ENCODE measurements around the gene ADCY5. TPM values are rescaled to one million over a fixed set of nuclear protein-coding genes. Genes with fewer than 3 reads are reported as not detected.

The ADCY5 gene
- polyA plus RNA-seq, 4 donors: 0.67 to 6.9 (median 5.0) TPM

- Histone ChIP-seq H3K4me3 (ENCODE audit: low read depth in 1 of 3, low read length in 3 of 3) (no peak overlapping the region), H3K27ac (ENCODE audit: low read depth in 1 of 3, low read length in 2 of 3) (no peak overlapping the region), H3K27me3 (ENCODE audit: control insufficient read depth in 3 of 3, insufficient read depth in 3 of 3, low read length in 3 of 3) (no peaks in the 10 kb centered on the region), H3K4me1 (ENCODE audit: control insufficient read depth in 3 of 3, insufficient read depth in 2 of 3, low read depth in 1 of 3, low read length in 2 of 3) (no peaks in the 10 kb centered on the region), H3K36me3 (ENCODE audit: control insufficient read depth in 3 of 3, insufficient read depth in 2 of 3, low read depth in 1 of 3, low read length in 3 of 3) (no peaks in the 10 kb centered on the region), H3K9me3 (ENCODE audit: control insufficient read depth in 2 of 2, insufficient read depth in 1 of 2, low read depth in 1 of 2, low read length in 1 of 2) (no peaks in the 10 kb centered on the region)
- DNase-seq: no peak
- 87 to 89% (median 89%) methylated on average over 6 of the region's 6 CpGs for WGBS, 3 donors
- FAIRE-seq: no peak
Measured at GRCh38 chr3:123483146-123483545, 34.3 kb upstream of the ADCY5 start.

- Histone ChIP-seq H3K36me3 (ENCODE audit: control insufficient read depth in 3 of 3, insufficient read depth in 2 of 3, low read depth in 1 of 3, low read length in 3 of 3) (no peaks in the 10 kb centered on the region), H3K27ac (ENCODE audit: low read depth in 1 of 3, low read length in 2 of 3) (no peak overlapping the region), H3K27me3 (ENCODE audit: control insufficient read depth in 3 of 3, insufficient read depth in 3 of 3, low read length in 3 of 3) (no peaks in the 10 kb centered on the region), H3K9me3 (ENCODE audit: control insufficient read depth in 2 of 2, insufficient read depth in 1 of 2, low read depth in 1 of 2, low read length in 1 of 2) (no peaks in the 10 kb centered on the region), H3K4me1 (ENCODE audit: control insufficient read depth in 3 of 3, insufficient read depth in 2 of 3, low read depth in 1 of 3, low read length in 2 of 3) (peaks cover 0 to 1% (median 0%) of the 10 kb centered on the region in 3 donors), H3K4me3 (ENCODE audit: low read depth in 1 of 3, low read length in 3 of 3) (no peak overlapping the region)
- DNase-seq (no peak), FAIRE-seq (no peak)
- WGBS, 3 donors: 87 to 91% (median 89%) methylated on average over 12 of the region's 12 CpGs
Measured at GRCh38 chr3:123481722-123482457, 33.0 kb upstream of the ADCY5 start.

GRCh38 chr3:123481071-123481470 is 32.2 kb upstream of the ADCY5 start:
- DNase-seq: no peak
- WGBS, 3 donors: 86 to 95% (median 88%) methylated on average over 7 of the region's 7 CpGs
- FAIRE-seq: no peak
- Histone ChIP-seq H3K9me3 (ENCODE audit: control insufficient read depth in 2 of 2, insufficient read depth in 1 of 2, low read depth in 1 of 2, low read length in 1 of 2) (no peaks in the 10 kb centered on the region), H3K4me1 (ENCODE audit: control insufficient read depth in 3 of 3, insufficient read depth in 2 of 3, low read depth in 1 of 3, low read length in 2 of 3) (peaks cover 0 to 4% (median 0%) of the 10 kb centered on the region in 3 donors), H3K4me3 (ENCODE audit: low read depth in 1 of 3, low read length in 3 of 3) (no peak overlapping the region), H3K27ac (ENCODE audit: low read depth in 1 of 3, low read length in 2 of 3) (no peak overlapping the region), H3K36me3 (ENCODE audit: control insufficient read depth in 3 of 3, insufficient read depth in 2 of 3, low read depth in 1 of 3, low read length in 3 of 3) (no peaks in the 10 kb centered on the region), H3K27me3 (ENCODE audit: control insufficient read depth in 3 of 3, insufficient read depth in 3 of 3, low read length in 3 of 3) (no peaks in the 10 kb centered on the region)

- Histone ChIP-seq H3K9me3 (ENCODE audit: control insufficient read depth in 2 of 2, insufficient read depth in 1 of 2, low read depth in 1 of 2, low read length in 1 of 2) (no peaks in the 10 kb centered on the region), H3K4me3 (ENCODE audit: low read depth in 1 of 3, low read length in 3 of 3) (no peak overlapping the region), H3K4me1 (ENCODE audit: control insufficient read depth in 3 of 3, insufficient read depth in 2 of 3, low read depth in 1 of 3, low read length in 2 of 3) (peaks cover 0 to 4% (median 0%) of the 10 kb centered on the region in 3 donors), H3K36me3 (ENCODE audit: control insufficient read depth in 3 of 3, insufficient read depth in 2 of 3, low read depth in 1 of 3, low read length in 3 of 3) (no peaks in the 10 kb centered on the region), H3K27me3 (ENCODE audit: control insufficient read depth in 3 of 3, insufficient read depth in 3 of 3, low read length in 3 of 3) (no peaks in the 10 kb centered on the region), H3K27ac (ENCODE audit: low read depth in 1 of 3, low read length in 2 of 3) (no peak overlapping the region)
- 68 to 83% (median 68%) methylated on average over 4 of the region's 4 CpGs for WGBS, 3 donors
- no peak for FAIRE-seq
- no peak for DNase-seq
Measured at GRCh38 chr3:123480428-123480827, 31.5 kb upstream of the ADCY5 start.

- no peaks in the 10 kb centered on the region for H3K36me3 ChIP-seq (ENCODE audit: control insufficient read depth in 3 of 3, insufficient read depth in 2 of 3, low read depth in 1 of 3, low read length in 3 of 3)
- WGBS, 3 donors: 91 to 94% (median 92%) methylated on average over 10 of the region's 10 CpGs
- no peak overlapping the region for H3K4me3 ChIP-seq (ENCODE audit: low read depth in 1 of 3, low read length in 3 of 3)
- H3K9me3 ChIP-seq (ENCODE audit: control insufficient read depth in 2 of 2, insufficient read depth in 1 of 2, low read depth in 1 of 2, low read length in 1 of 2): no peaks in the 10 kb centered on the region
- DNase-seq (no peak), FAIRE-seq (no peak)
- no peaks in the 10 kb centered on the region for H3K27me3 ChIP-seq (ENCODE audit: control insufficient read depth in 3 of 3, insufficient read depth in 3 of 3, low read length in 3 of 3)
- H3K4me1 ChIP-seq (ENCODE audit: control insufficient read depth in 3 of 3, insufficient read depth in 2 of 3, low read depth in 1 of 3, low read length in 2 of 3): peaks cover 0 to 4% (median 0%) of the 10 kb centered on the region in 3 donors
- no peak overlapping the region for H3K27ac ChIP-seq (ENCODE audit: low read depth in 1 of 3, low read length in 2 of 3)
Measured at GRCh38 chr3:123479891-123480290, 31.0 kb upstream of the ADCY5 start.

- FAIRE-seq (no peak), DNase-seq (no peak)
- H3K36me3 ChIP-seq (ENCODE audit: control insufficient read depth in 3 of 3, insufficient read depth in 2 of 3, low read depth in 1 of 3, low read length in 3 of 3): no peaks in the 10 kb centered on the region
- H3K4me3 ChIP-seq (ENCODE audit: low read depth in 1 of 3, low read length in 3 of 3): no peak overlapping the region
- WGBS, 3 donors: 42 to 47% (median 43%) methylated on average over 2 of the region's 2 CpGs
- H3K27me3 ChIP-seq (ENCODE audit: control insufficient read depth in 3 of 3, insufficient read depth in 3 of 3, low read length in 3 of 3): no peaks in the 10 kb centered on the region
- no peak overlapping the region for H3K27ac ChIP-seq (ENCODE audit: low read depth in 1 of 3, low read length in 2 of 3)
- no peaks in the 10 kb centered on the region for H3K9me3 ChIP-seq (ENCODE audit: control insufficient read depth in 2 of 2, insufficient read depth in 1 of 2, low read depth in 1 of 2, low read length in 1 of 2)
- peaks cover 0 to 4% (median 0%) of the 10 kb centered on the region in 3 donors for H3K4me1 ChIP-seq (ENCODE audit: control insufficient read depth in 3 of 3, insufficient read depth in 2 of 3, low read depth in 1 of 3, low read length in 2 of 3)
Measured at GRCh38 chr3:123478314-123478713, 29.4 kb upstream of the ADCY5 start.

GRCh38 chr3:123476967-123477750 is 28.3 kb upstream of the ADCY5 start:
- FAIRE-seq (no peak), DNase-seq (peak; percentile 27 to 29)
- Histone ChIP-seq H3K27ac (ENCODE audit: low read depth in 1 of 3, low read length in 2 of 3) (no peak overlapping the region), H3K4me1 (ENCODE audit: control insufficient read depth in 3 of 3, insufficient read depth in 2 of 3, low read depth in 1 of 3, low read length in 2 of 3) (peaks cover 0 to 4% (median 0%) of the 10 kb centered on the region in 3 donors), H3K36me3 (ENCODE audit: control insufficient read depth in 3 of 3, insufficient read depth in 2 of 3, low read depth in 1 of 3, low read length in 3 of 3) (no peaks in the 10 kb centered on the region), H3K9me3 (ENCODE audit: control insufficient read depth in 2 of 2, insufficient read depth in 1 of 2, low read depth in 1 of 2, low read length in 1 of 2) (no peaks in the 10 kb centered on the region), H3K4me3 (ENCODE audit: low read depth in 1 of 3, low read length in 3 of 3) (no peak overlapping the region), H3K27me3 (ENCODE audit: control insufficient read depth in 3 of 3, insufficient read depth in 3 of 3, low read length in 3 of 3) (no peaks in the 10 kb centered on the region)
- 28 to 64% (median 43%) methylated on average over 15 of the region's 15 CpGs for WGBS, 3 donors

GRCh38 chr3:123475786-123476185 is 26.9 kb upstream of the ADCY5 start:
- Histone ChIP-seq H3K9me3 (ENCODE audit: control insufficient read depth in 2 of 2, insufficient read depth in 1 of 2, low read depth in 1 of 2, low read length in 1 of 2) (no peaks in the 10 kb centered on the region), H3K4me3 (ENCODE audit: low read depth in 1 of 3, low read length in 3 of 3) (no peak overlapping the region), H3K27me3 (ENCODE audit: control insufficient read depth in 3 of 3, insufficient read depth in 3 of 3, low read length in 3 of 3) (no peaks in the 10 kb centered on the region), H3K27ac (ENCODE audit: low read depth in 1 of 3, low read length in 2 of 3) (no peak overlapping the region), H3K36me3 (ENCODE audit: control insufficient read depth in 3 of 3, insufficient read depth in 2 of 3, low read depth in 1 of 3, low read length in 3 of 3) (no peaks in the 10 kb centered on the region), H3K4me1 (ENCODE audit: control insufficient read depth in 3 of 3, insufficient read depth in 2 of 3, low read depth in 1 of 3, low read length in 2 of 3) (peaks cover 0 to 4% (median 0%) of the 10 kb centered on the region in 3 donors)
- DNase-seq (no peak), FAIRE-seq (no peak)
- 83 to 86% (median 84%) methylated on average over 7 of the region's 7 CpGs for WGBS, 3 donors

All from small intestine (tissue), 7 donors.